Endometrial microvascular endothelial cells (primary cell): ENCODE results near the gene TUFM. TPM values are rescaled to one million over a fixed set of nuclear protein-coding genes. Genes with fewer than 3 reads are reported as not detected.
"Not testable (repeated sequence)": the region's sequence is repeated elsewhere in the genome, so short reads cannot be mapped to it uniquely, and the experiment has no call there.

Experiments used
- in situ Hi-C: cut with HindIII; loops from 2 replicates; pipeline ENCODE4 v1.10.0; 2017; ENCODE audit warnings: low sequenced_read_pairs, low pct_unique_long_range_greater_than_20kb; ENCODE audit errors: inconsistent ontology term
- total RNA-seq: library from RNA; depleted of rRNA; stranded (reverse); fragments of >200 nt; gene quantifications from one replicate; pipeline ENCODE4 v1.2.3, GENCODE V29; 2015; ENCODE audit errors: inconsistent ontology term

Gene TUFM
- total RNA-seq, result 233 TPM

DNA sequence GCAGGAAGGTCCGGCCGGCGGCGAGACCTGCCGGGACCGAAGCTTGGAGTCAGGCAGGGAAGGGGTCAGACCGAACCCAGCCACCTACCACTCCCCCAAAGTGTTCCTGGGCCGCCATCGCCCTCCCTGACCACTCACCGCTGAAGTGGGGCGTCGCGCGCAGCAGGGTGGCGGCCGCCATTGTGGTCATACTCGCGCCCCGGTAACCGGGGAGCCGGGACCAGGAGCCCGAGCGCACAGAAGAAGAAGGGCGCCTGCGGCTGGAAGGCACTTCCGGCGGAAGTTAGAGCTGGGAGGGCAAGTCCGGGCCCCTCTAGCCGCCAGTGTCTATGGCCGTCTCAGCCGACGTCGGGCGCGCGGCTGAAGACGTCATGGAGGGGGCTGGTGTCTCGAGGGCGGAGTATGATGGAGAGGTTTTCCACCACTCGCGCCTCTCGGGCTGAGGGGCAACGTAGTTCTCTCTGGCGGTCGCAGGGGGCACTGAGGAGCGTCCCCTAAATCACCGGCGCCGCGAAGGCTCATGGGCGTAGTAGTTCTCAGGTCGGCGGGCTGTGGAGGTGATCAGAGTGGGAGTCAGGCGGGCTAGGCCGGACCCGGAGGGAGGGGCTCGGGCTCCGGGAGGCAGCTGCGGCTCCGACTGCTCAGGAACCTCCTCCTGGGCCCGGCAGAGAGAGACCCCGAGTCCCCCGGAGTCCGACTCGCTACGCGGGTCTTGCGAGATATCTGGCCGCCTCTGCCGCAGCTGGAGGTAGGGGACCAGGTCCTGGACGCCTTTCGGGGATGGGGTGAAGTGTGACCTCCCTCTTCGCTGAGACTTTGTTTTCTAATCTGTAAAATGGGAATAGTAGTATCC is at the start of gene TUFM:
TUFM (minus strand) TSS at position 269 of the 853 bp plus-strand sequence; CDS start at position 190, 79 bp downstream.
- in situ Hi-C loops, result no loop called here

DNA sequence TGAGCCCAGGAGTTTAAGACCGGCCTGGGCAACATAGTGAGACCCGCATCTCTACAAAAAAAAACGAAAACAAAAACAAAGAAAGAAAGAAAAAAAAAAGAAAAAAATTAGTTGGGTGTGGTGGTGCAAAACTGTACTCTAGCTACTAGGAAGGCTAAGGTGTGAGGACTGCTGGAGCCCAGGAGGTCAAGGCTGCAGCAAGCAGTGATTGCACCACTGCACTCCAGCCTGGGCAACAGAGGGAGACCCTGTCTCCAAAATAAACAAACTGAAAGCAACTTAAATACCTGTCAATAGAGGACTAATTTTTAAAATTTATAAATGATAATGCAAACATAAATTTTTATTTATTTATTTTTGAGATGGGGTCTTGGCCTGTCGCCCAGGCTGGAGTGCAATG is 49.5 kb upstream of the TUFM start:
- in situ Hi-C loops, result no loop called here

DNA sequence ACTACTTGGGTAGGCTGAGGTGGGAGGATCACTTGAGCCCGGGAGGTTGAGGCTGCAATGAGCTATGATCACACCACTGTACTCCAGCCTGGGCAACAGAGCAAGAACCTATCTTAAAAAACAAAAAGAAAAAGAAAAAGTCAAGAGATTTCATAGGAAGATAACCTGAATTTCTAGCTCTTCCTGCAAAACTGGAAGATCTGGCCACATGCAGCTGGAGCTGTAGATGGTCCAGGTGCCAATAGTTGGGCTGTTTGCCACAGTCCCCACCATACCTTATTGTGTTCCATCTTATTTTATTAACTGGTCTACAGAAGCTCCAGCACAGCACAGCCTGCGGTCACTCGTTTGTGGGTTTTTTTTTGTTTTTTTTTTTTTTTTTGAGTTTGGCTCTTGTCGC is 47.1 kb upstream of the TUFM start:
- in situ Hi-C loops, result no loop called here

DNA sequence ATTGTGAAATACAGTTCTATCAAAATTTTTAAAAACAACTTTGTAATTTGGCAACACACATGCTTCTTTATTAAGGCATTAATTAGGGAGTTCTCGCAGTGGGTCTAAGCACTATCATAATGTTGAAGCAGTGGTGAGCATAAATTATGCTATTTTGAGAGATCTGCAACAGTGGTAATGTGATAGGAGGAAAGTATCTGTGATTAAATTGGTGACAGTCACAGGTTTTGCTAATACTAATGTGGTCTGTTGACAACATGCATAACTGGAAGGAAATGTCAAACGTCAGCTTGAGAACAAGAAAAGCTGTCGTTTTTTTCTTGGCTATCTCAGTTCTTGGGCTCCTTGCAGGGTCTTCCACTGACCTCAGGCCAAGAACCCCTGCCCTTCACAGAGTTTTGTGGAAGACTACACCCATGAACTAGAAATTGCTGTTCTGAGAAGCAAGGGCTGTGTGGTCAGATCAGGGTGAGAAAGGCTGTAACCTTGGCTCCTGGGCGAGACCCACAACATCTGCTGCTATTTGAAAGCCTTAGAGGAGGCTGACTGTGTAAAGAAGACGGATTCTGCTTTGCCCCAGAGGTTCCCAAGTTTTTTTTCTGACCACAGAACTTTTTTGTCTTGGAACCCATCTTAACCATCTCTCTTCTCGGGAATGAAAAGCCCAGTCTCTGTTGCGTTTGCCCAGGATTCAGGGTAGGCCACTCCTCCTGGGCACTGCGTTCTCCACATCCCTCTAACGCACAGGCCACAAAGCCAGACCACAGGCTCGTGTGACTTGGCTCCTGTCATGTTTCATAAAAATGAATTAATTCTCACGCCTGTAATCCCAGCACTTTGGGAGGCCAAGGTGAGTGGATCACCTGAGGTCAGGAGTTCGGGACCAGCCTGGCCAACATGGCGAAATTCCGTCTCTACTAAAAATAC is 46.1 kb upstream of the TUFM start:
- in situ Hi-C loops, result no loop called here

DNA sequence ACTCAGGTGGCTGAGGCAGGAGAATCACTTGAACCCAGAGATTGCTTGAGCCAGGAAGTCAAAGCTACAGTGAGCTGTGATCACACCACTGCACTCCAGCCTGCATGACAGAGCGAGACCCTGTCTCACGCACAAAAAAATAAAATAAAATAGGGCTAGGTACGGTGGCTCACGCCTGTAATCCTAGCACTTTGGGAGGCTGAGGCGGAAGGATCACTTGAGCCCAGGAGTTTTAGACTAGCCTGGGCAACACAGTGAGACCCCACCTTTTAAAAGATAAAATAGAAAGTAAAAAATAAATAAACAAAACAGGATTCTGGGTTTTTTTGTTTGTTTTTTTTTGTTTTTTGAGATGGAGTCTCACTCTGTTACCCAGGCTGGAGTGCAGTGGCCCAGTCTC is 44.2 kb upstream of the TUFM start:
- in situ Hi-C loops, result not testable (repeated sequence)

DNA sequence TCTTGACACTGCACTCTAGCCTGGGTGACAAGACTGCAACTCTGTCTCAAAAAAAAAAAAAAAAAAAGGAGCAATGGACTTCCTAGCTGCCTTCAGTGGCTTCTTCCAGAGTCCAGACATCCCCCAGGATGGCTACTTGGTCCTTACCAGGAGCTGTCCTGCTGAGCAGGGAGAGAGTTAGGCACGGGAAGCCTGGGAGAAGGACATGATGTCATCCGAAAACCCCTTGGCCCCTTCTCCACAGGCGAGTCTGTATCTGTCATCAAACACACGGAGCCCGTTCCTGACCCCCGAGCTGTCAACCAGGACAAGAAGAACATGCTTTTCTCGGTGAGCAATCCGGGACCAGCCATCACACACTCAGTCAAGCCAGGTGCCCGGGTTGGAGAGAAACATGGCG is 40.8 kb upstream of the TUFM start:
- in situ Hi-C loops, result no loop called here

DNA sequence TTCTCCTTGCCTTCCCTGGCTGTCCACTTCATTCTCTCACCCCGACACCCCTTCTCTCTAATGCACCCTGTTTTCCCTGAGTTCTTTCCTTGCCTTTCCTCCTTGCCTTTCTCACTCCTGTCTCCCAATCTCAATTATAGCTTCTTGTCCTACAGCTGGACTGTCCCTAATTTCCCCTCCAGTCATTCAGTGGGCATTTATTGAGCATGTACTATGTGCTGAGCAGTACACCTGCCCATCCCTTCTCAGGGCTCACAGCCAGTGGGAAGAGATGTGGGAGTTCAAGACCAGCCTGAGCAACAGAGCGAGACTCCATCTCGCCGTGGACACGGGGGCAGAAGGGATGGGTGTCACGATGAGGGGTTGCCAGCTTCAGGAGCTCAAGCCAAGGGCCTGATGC is 37.9 kb upstream of the TUFM start:
- in situ Hi-C loops, result no loop called here

DNA sequence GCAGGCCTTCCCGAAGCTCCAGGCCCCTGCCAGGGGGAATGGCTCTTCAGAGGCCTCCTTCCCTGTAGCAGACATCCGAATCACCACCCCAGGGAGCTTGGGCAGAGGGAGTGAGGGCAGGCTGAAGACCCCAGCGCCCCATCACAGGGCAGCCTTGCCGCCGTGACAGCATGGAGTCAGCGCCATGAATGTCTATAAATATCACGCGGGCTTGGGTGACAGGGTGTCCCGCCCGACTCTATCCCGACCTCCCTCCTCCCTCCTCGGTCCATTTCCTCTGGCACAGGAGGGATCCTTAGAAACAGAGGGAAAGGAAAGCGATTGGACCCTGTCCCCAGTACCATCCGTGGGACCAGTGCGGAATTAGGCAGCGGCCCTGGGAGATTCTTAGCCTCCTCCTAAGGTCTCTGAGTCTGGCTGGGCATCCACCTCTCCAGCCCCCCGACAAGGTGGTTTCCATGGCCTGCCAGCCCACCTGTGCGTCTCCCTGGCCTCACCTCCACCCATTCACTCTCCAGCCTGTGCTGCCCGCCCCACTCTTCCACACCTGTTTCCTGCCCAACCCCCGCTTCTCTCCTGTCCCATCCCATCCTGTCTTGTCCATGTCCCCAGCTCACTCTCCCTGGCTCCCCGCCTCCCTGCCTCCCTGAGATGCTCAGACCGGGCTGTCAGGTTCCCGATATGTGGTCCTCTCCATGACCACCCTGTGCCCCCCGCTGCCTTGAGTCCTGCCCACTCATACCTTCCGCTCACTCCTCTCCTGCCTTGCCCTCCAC is 37.3 kb upstream of the TUFM start:
- in situ Hi-C loops, result no loop called here

DNA sequence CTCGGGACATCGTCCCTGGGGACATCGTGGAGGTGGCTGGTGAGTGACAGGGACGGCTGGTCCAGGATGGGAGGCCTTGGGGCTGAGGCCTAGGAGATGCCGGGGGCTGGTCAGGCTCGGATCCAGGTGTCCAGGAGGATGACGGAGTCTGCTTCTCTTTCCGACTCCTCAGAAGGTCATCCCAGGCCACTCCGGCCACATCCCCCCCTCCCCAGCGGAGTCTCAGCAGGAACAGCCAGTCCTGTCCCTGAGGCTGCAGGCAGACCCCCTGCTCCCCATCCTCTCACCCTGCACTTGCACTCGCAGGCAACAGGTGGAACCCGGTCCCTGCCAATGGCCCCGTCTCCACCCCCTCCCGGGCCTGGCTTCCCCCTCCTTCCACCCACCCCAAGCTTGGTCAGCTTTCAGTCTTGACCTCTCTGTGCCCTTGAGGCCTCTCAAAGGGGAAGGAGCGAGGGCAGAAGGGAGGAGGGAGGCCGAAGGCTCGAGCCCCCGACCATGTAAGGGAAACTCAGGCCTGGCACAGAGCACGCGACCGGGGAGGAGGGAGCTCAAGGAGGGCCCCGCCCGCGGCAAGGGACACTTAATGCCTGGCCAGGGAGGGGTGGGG is 36.5 kb upstream of the TUFM start:
- in situ Hi-C loops, result no loop called here

DNA sequence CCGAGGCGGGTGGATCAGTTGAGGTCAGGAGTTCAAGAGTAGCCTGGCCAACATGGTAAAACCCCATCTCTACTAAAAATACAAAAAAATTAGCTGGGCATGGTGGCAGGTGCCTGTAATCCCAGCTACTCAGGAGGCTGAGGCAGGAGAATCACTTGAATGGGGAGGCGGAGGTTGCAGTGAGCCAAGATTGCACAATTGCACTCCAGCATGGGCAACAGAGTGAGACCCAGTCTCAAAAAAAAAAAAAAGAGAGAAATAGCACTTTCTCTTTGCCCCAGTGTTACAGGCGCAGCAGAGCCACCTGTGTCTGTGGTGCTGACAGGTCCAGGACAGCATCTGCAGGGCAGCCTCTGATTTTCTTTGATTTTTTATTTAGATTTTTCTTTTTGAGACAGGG is 35.4 kb upstream of the TUFM start:
- in situ Hi-C loops, result not testable (repeated sequence)

DNA sequence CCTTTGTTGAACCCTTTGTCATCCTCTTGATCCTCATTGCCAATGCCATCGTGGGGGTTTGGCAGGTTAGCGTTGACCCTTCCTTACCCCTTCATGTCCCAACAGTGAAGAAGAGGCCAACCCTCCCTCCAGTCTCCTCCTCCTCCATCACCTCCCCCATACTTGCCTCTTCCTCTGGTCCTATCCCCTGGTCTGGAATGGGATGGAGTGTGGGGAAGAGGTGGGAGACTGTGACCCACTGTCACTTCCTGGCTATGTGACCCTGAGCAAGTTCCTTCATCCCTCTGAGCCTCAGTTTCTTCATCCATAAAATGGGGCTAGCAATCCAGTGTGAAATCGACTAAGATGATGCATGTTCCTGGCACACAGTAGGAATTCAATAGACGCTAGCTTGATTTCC is 34.8 kb upstream of the TUFM start:
- in situ Hi-C loops, result no loop called here

DNA sequence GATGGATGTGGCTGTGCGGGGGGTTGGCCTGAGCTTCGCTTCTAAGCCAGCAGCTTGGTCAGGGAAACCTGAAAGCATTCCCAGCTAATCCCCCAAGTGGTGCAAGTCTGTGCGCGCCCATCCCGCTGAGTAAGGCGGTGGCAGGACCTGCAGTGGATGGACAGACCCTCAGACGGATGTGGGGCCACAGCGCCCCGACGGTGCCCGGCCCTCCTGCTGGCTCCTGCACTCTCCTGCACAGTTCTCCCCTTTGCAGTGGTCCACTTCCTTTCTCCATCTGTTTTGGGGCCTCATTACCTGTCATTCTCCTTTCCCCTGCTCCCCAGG is 34.4 kb upstream of the TUFM start:
- in situ Hi-C loops, result no loop called here

DNA sequence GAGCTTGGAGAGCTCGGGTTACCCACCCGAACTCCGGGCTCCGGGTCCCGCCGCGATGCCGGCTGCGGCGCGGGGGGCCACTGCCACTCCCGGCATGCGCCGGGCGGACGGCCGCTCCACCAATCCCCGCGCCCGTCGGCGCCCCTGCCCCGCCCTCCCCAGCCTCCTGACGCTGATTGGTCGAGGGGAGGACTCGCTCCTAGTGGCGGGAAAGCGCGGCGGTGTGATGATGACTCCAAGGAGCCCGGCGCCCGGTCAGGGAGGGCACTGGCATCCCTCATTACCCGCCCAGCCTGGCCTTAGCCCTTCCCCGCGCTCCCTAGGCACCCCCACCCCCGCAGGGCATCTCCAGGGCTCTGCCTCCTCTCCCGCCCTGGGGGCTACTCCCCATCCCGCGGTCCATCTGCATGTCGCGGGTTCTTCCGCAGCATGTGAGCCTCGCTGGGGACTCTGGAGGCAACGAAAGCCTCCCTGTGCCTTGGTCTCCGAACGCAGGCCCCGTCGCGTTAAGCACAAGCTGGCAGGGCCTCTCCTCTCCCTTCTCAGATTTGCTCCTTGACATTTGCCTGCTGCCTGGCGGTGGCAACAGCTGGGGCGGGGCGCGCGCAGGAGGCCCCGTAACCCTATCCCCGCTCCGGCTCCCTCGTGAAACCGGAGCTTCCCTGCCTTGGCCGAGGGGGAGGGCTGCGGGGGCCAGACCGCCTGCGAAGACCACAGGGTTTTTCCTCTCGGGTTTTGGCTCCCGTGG is 33.9 kb upstream of the TUFM start:
- in situ Hi-C loops, result no loop called here

DNA sequence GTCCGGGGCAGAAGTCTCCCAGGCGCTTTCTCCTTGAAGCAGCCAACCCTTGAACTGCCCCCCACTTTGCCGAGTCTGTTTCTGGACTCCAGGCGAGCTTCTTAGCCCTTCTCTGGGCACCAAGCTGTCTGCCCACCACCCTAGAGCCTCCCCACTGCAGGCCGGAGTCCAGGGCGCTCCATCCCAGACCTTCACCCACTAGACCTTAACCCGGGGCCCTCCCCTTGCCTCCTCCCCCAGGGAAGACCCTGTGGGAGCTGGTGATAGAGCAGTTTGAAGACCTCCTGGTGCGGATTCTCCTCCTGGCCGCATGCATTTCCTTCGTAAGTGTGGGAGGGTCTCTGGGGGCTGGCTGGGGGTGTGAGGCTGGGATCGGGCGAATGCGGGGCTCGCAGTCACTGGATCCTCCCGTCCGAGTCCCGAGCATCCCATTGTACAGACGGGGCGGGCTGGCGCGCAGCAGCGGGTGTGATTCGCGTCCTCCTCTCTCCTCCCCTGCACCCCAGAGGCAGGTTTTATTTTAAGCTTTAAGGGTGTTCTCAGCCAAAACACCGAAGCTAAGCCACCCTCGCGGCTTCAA is 33.2 kb upstream of the TUFM start:
- in situ Hi-C loops, result no loop called here

DNA sequence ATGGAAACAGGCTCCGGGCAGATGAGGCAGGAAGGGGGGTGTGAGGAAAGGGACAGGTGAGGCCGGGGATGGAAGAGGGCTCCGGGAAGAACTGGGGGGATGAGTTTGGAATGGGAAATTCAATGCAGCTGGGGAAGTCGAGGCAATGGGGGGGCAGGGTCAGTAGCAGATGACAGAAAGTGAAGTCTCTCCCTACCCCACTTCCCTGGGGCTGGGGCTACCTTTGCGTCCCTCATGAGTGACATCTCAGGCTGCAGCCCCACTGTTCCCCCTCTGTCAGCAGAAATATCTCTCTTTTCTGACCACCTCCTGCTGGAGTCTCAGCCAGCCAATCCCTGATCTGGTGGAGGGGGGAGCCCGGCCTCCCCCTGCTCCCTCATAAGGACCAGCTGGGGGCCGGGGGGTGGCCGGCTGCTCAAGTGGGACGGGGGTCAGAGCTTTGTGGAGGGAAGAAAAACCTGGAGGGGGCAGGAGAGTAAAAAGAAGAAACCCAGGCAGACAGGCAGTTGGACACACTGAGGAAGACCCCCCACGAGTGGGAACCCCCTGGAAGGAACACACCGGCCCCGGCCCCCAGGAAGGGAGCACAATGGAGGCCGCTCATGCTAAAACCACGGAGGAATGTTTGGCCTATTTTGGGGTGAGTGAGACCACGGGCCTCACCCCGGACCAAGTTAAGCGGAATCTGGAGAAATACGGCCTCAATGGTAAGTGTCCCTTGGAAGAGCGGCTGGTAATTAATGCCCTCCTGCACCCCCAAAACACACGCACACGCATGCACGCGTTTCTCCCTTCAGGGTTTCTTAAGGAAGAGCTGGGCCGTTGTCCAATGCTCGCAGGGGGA is 32.2 kb upstream of the TUFM start, which contains the start of gene ATP2A1:
ATP2A1 (plus strand) TSS at position 406 of the 844 bp plus-strand sequence; CDS start at position 590, 184 bp downstream.
- in situ Hi-C loops, result no loop called here

DNA sequence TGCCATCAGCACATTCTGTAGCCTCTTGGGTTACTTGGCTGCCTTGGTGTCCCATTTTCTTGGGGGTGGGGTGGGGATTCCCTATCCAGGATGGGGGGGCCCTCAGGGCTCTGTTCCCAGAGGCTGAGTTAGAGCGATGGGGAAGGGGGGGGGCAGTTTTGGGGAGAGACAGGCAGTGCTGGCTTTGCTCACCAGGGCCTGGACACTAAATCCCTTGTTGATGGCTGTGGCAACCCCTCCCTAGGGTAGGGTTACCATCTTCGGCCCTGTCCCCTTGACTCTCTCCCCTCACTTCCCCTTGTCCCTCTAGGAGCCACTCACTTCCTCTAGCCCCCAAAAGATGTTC is 31.5 kb upstream of the TUFM start:
- in situ Hi-C loops, result no loop called here

DNA sequence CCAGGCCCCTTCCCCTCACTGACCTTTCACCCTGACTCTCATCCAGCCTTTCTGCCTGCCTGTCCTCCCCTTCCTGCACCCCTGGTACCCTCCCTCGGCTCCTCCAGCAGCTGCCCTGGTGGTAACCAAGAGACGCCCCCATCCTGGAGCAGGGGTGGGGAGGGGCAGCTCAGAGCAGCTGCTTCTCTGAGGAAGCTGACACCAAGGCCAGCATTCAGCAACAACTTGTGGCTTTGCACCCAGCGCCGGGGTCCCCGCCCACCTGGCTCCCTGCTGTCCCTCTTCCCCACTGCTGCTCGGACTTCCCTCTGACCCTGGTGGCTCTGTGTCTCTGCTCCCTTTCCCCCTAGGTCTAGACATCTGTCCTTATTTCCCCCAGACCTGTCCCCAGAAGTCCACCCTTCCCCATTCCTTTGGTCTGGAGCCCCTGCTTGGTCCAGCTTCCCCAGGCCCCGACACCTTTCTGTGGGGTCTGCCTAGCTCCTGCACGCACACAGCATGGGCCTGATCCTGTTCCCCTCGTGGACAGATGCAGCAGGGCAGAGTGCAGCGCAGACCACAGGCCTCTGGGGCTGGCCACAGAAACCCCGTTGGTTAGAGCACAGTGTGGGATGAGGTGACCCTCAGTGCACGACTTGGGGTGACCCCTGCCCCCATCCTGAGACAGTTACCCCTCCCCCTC is 31.0 kb upstream of the TUFM start:
- in situ Hi-C loops, result no loop called here
